Liver (tissue), 6 donors: ENCODE results near the gene KRT36. TPM values are rescaled to one million over a fixed set of nuclear protein-coding genes. Genes with fewer than 3 reads are reported as not detected.
A peak's percentile ranks its signal among the peaks of the same experiment; 100 is the strongest.

Experiments used
- CTCF ChIP-seq: fragments of 150-350 bp; IDR thresholded peaks from 2 replicates; pipeline ENCODE4 v1.5.1; 2017; ENCODE audit warnings: improper control_type of control experiment, low read depth, low read length; ENCODE audit not compliant: missing input control
- HNF4G ChIP-seq: IDR thresholded peaks from 2 replicates; pipeline ENCODE4 v1.6.1; 2016; ENCODE audit warnings: antibody characterized with exemption
- RAD21 ChIP-seq, 2 donors: IDR thresholded peaks; 2 replicates each; pipeline ENCODE4 v1.6.1; 2016; ENCODE audit warnings: antibody characterized with exemption in 2 of 2, mild to moderate bottlenecking in 2 of 2
- polyA plus RNA-seq, 2 donors: library from polyadenylated mRNA; stranded (reverse) in 1 of 2; unstranded in 1 of 2; fragments of 200-250 nt in 1 of 2; fragments of >200 nt in 1 of 2; fragmentation: Nextera tagmentation in 1 of 2; extraction: Ambion mirVana in 1 of 2; gene quantifications; one replicate each; pipeline versions ENCODE4 v1.2.1 to v1.2.3, GENCODE V29; 2013 to 2015
- small RNA-seq: library from RNA; depleted of rRNA; stranded (forward); fragments of <200 nt; gene quantifications from one replicate; pipeline ENCODE3, GENCODE V24; 2014
- total RNA-seq, 2 donors: library from RNA; depleted of rRNA; stranded (reverse); fragments of >200 nt; gene quantifications; one replicate each; pipeline ENCODE4 v1.2.3, GENCODE V29; 2014
- donor health status: healthy.
- donor health status: healthy.
- donor health status: healthy.

The KRT36 gene
- total and polyA plus RNA-seq, 4 donors, result 0.05 TPM; not detected in 3

- no peak for TF ChIP-seq CTCF
- no peak for TF ChIP-seq HNF4G
- no peak for TF ChIP-seq RAD21 (IDR thresholded peaks at IDR 0.05)
Measured at GRCh38 chr17:41437254-41437653, 52.5 kb downstream of the KRT36 start (continued).

Small RNA genes lying within 50 kb of the gene (small RNA-seq; reads per million reads assigned to genes)
- gene RNU2-32P, result 0.40 reads per million, percentile 44 among the genes with 10 or more reads in this experiment

Other genes with a start within 250 kb of the KRT36 start
- not detected for gene KRTAP9-4, start 240.2 kb downstream of the KRT36 start, total RNA-seq
- not detected for gene KRTAP9-4, start 240.2 kb downstream of the KRT36 start, polyA plus RNA-seq
- gene KRTAP9-9, start 234.5 kb downstream of the KRT36 start, total RNA-seq, result not detected
- not detected for gene KRTAP9-9, start 234.5 kb downstream of the KRT36 start, polyA plus RNA-seq
- not detected for gene KRTAP9-6, start 224.5 kb downstream of the KRT36 start, total RNA-seq
- gene KRTAP9-6, start 224.5 kb downstream of the KRT36 start, polyA plus RNA-seq, result not detected
- not detected for gene KRTAP9-7, start 214.2 kb downstream of the KRT36 start, total RNA-seq
- gene KRTAP9-7, start 214.2 kb downstream of the KRT36 start, polyA plus RNA-seq, result not detected
- gene KRTAP29-1, start 187.1 kb downstream of the KRT36 start, total RNA-seq, result not detected
- gene KRTAP29-1, start 187.1 kb downstream of the KRT36 start, polyA plus RNA-seq, result not detected
- not detected for gene KRTAP16-1, start 180.6 kb downstream of the KRT36 start, total RNA-seq
- gene KRTAP16-1, start 180.6 kb downstream of the KRT36 start, polyA plus RNA-seq, result not detected
- not detected for gene KRTAP17-1, start 174.2 kb downstream of the KRT36 start, total RNA-seq
- not detected for gene KRTAP17-1, start 174.2 kb downstream of the KRT36 start, polyA plus RNA-seq
- gene KRT33A, start 139.1 kb downstream of the KRT36 start, total RNA-seq, result not detected
- gene KRT33A, start 139.1 kb downstream of the KRT36 start, polyA plus RNA-seq, result not detected
- not detected for gene KRT33B, start 120.1 kb downstream of the KRT36 start, total RNA-seq
- not detected for gene KRT33B, start 120.1 kb downstream of the KRT36 start, polyA plus RNA-seq
- gene KRT34, start 107.6 kb downstream of the KRT36 start, total RNA-seq, result not detected
- not detected for gene KRT34, start 107.6 kb downstream of the KRT36 start, polyA plus RNA-seq
- gene KRT31, start 92.3 kb downstream of the KRT36 start, total RNA-seq, result not detected
- gene KRT31, start 92.3 kb downstream of the KRT36 start, polyA plus RNA-seq, result not detected
- not detected for gene KRT37, start 65.3 kb downstream of the KRT36 start, total RNA-seq
- not detected for gene KRT37, start 65.3 kb downstream of the KRT36 start, polyA plus RNA-seq
- gene KRT38, start 48.9 kb downstream of the KRT36 start, total RNA-seq, result not detected
- not detected for gene KRT38, start 48.9 kb downstream of the KRT36 start, polyA plus RNA-seq
- gene KRT32, start 22.5 kb downstream of the KRT36 start, total RNA-seq, result not detected
- gene KRT32, start 22.5 kb downstream of the KRT36 start, polyA plus RNA-seq, result not detected
- not detected for gene KRT35, start 8.8 kb downstream of the KRT36 start, total RNA-seq
- not detected for gene KRT35, start 8.8 kb downstream of the KRT36 start, polyA plus RNA-seq
- gene KRT13, start 15.7 kb upstream of the KRT36 start, total RNA-seq, result 1 to 10 TPM in 1 of 2 donors, not detected in 1; 3.7 TPM
- 1 to 10 TPM in 1 of 2 donors, under 1 TPM in 1; 0.13 to 2.8 TPM for gene KRT13, start 15.7 kb upstream of the KRT36 start, polyA plus RNA-seq
- not detected for gene KRT15, start 29.0 kb upstream of the KRT36 start, total RNA-seq
- gene KRT15, start 29.0 kb upstream of the KRT36 start, polyA plus RNA-seq, result under 1 TPM in 1 of 2 donors, not detected in 1; 0.14 TPM
- gene KRT19, start 38.4 kb upstream of the KRT36 start, total RNA-seq, result 1 to 10 TPM; 3.1 to 3.4 TPM
- 1 to 10 TPM; 3.8 to 5.8 TPM for gene KRT19, start 38.4 kb upstream of the KRT36 start, polyA plus RNA-seq
- gene KRT9, start 82.1 kb upstream of the KRT36 start, total RNA-seq, result not detected
- not detected for gene KRT9, start 82.1 kb upstream of the KRT36 start, polyA plus RNA-seq
- gene KRT14, start 97.0 kb upstream of the KRT36 start, total RNA-seq, result not detected
- gene KRT14, start 97.0 kb upstream of the KRT36 start, polyA plus RNA-seq, result not detected
- gene KRT16, start 122.9 kb upstream of the KRT36 start, total RNA-seq, result not detected
- not detected for gene KRT16, start 122.9 kb upstream of the KRT36 start, polyA plus RNA-seq
- gene KRT17, start 134.7 kb upstream of the KRT36 start, total RNA-seq, result not detected
- under 1 TPM in 1 of 2 donors, not detected in 1; 0.15 TPM for gene KRT17, start 134.7 kb upstream of the KRT36 start, polyA plus RNA-seq
- 10 to 100 TPM; 56.5 to 61.0 TPM for gene EIF1, start 199.0 kb upstream of the KRT36 start, total RNA-seq
- gene EIF1, start 199.0 kb upstream of the KRT36 start, polyA plus RNA-seq, result 100 to 1,000 TPM; 258 to 755 TPM
- gene GAST, start 222.4 kb upstream of the KRT36 start, total RNA-seq, result not detected
- gene GAST, start 222.4 kb upstream of the KRT36 start, polyA plus RNA-seq, result not detected
- under 1 TPM; under 0.01 to 0.05 TPM for gene HAP1, start 244.7 kb upstream of the KRT36 start, total RNA-seq
- gene HAP1, start 244.7 kb upstream of the KRT36 start, polyA plus RNA-seq, result under 1 TPM; 0.02 to 0.04 TPM